Neural cell (in vitro differentiated cells): ENCODE results near the gene MASP2.

Experiments used
- EP300 ChIP-seq: fragments of 450-650 bp; conservative IDR thresholded peaks from 2 replicates; pipeline ENCODE4 v1.6.1; 2014; ENCODE audit warnings: antibody characterized with exemption, mild to moderate bottlenecking, moderate library complexity; ENCODE audit not compliant: poor library complexity, severe bottlenecking
- EZH2 ChIP-seq: fragments of 200-600, 300-800 bp; shearing (Covaris generic), sonication (generic); IDR thresholded peaks from 2 replicates; pipeline ENCODE4 v1.6.1; 2014; ENCODE audit warnings: antibody characterized with exemption, low read length, borderline replicate concordance, mild to moderate bottlenecking; ENCODE audit not compliant: insufficient read depth, poor library complexity, severe bottlenecking
- MXI1 ChIP-seq: fragments of 450-650 bp; conservative IDR thresholded peaks from 2 replicates; pipeline ENCODE4 v1.6.1; 2014; ENCODE audit warnings: antibody characterized with exemption, mild to moderate bottlenecking; ENCODE audit not compliant: poor library complexity, severe bottlenecking
- POLR2AphosphoS5 ChIP-seq: IDR thresholded peaks from 2 replicates; pipeline ENCODE4 v1.6.1; 2012
- RAD21 ChIP-seq: fragments of 450-650 bp; conservative IDR thresholded peaks from 2 replicates; pipeline ENCODE4 v1.6.1; 2014; ENCODE audit warnings: antibody characterized with exemption, mild to moderate bottlenecking, moderate library complexity
- REST ChIP-seq: IDR thresholded peaks from 2 replicates; pipeline ENCODE4 v1.6.1; 2012; ENCODE audit warnings: borderline replicate concordance
- SMC3 ChIP-seq: fragments of 450-650 bp; conservative IDR thresholded peaks from 2 replicates; pipeline ENCODE4 v1.6.1; 2014; ENCODE audit warnings: antibody characterized with exemption, mild to moderate bottlenecking, moderate library complexity; ENCODE audit not compliant: poor library complexity
- TAF1 ChIP-seq: IDR thresholded peaks from 2 replicates; pipeline ENCODE4 v1.6.1; 2012; ENCODE audit warnings: low read depth
- TF ChIP-seq, protein P1 (sequence below): fragments of 450-650 bp; IDR thresholded peaks from 2 replicates; pipeline ENCODE4 v1.5.1; 2014; ENCODE audit warnings: antibody characterized with exemption, mild to moderate bottlenecking, moderate library complexity; ENCODE audit not compliant: poor library complexity, severe bottlenecking

- TF ChIP-seq, protein P1, sequence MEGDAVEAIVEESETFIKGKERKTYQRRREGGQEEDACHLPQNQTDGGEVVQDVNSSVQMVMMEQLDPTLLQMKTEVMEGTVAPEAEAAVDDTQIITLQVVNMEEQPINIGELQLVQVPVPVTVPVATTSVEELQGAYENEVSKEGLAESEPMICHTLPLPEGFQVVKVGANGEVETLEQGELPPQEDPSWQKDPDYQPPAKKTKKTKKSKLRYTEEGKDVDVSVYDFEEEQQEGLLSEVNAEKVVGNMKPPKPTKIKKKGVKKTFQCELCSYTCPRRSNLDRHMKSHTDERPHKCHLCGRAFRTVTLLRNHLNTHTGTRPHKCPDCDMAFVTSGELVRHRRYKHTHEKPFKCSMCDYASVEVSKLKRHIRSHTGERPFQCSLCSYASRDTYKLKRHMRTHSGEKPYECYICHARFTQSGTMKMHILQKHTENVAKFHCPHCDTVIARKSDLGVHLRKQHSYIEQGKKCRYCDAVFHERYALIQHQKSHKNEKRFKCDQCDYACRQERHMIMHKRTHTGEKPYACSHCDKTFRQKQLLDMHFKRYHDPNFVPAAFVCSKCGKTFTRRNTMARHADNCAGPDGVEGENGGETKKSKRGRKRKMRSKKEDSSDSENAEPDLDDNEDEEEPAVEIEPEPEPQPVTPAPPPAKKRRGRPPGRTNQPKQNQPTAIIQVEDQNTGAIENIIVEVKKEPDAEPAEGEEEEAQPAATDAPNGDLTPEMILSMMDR, result no peak
- TF ChIP-seq POLR2AphosphoS5 (no peak), EP300 (no peak), TAF1 (no peak), SMC3 (no peak), EZH2 (no peak), REST (no peak), RAD21 (no peak), MXI1 (no peak)
These were observed 16.2 kb downstream of the MASP2 start for GRCh38 chr1:11030865-11031264.
